ENCODE results near the gene KIF12. TPM values are rescaled to one million over a fixed set of nuclear protein-coding genes. Genes with fewer than 3 reads are reported as not detected.

Gene KIF12
- total and polyA plus RNA-seq, 2 donors (not counting 1 experiment from before 2014, with no cell fraction given): not detected

GRCh38 chr9:114109124-114109523 is 10.0 kb upstream of the KIF12 start:
- DNase-seq (ENCODE audit: low read depth in 2 of 2): no peak

DNA sequence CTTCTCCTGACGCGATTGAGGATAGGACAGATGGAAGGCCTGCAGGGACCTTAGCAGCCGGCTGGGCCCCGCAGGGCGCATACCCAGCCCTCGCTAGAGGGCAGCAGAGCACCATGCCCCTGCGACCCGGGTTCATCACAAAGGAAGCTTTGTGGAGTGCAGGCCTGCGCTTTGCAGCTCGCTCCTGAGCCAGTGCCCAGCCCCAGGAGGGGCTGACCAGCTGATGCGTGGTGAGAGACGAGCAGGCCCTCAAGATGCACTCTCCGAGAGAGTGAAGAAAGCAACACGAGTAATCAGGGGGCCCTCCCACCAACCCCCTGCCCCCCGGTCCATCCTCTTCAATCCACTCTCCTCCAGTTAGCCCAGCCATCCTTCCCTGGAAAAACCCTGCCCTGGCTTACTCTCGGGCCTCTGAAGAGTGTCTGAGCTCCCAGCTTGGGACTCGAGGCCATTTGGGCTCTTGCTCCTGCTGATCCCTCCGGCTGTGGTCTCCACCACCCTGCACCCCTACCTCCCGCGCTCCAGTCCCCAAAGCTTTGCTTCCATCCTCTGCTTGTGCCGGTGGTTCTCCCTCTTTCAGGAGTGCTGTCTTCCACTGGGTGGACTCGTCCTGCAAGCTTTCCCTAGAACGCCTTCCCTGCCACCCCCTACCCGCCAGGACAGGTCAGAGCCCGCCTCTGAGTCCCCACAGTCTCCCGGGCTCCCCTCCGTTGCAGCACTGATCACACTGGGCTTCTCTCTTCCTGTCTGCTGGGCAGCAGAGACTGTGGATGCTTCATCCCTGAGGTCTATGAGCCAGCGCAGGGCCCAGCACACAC is 9.1 kb upstream of the KIF12 start:
- Histone ChIP-seq H3K9me3 (ENCODE audit: control insufficient read depth, insufficient read depth, low read depth, low read length) (no peaks in the 10 kb centered on the region), H2AFZ (ENCODE audit: low read length) (no peak overlapping the region), H3K4me1 (ENCODE audit: control insufficient read depth, extremely low read depth, insufficient read depth, low read length) (peaks cover under 1% of the 10 kb centered on the region), H3K36me3 (ENCODE audit: control insufficient read depth, insufficient read depth, low read length) (no peaks in the 10 kb centered on the region), H4K20me1 (ENCODE audit: control insufficient read depth, extremely low read depth, insufficient read depth, low read length) (no peaks in the 10 kb centered on the region), H3K9ac (ENCODE audit: insufficient read depth, low read length) (no peak overlapping the region), H3K4me2 (ENCODE audit: extremely low read depth, insufficient read depth, low read length) (no peak overlapping the region), H3K27me3 (ENCODE audit: control insufficient read depth, insufficient read depth, low read length) (peaks cover 4% of the 10 kb centered on the region), H3K27ac (ENCODE audit: insufficient read depth, low read length) (no peak overlapping the region), H3K79me2 (ENCODE audit: control insufficient read depth, insufficient read depth, low read length) (no peaks in the 10 kb centered on the region), H3K4me3 (replicated peaks in 1 of 4; ENCODE audit: control extremely low read depth in 1 of 4, insufficient read depth in 1 of 4, low read depth in 3 of 4, low read length in 4 of 4) (no peak overlapping the region)
- peak; percentile 71 to 76 for DNase-seq (ENCODE audit: low read depth in 2 of 2)
- TF ChIP-seq EZH2 (IDR thresholded peaks at IDR 0.05; ENCODE audit: low read length, missing control alignments): no peak
- TF ChIP-seq, protein P1, sequence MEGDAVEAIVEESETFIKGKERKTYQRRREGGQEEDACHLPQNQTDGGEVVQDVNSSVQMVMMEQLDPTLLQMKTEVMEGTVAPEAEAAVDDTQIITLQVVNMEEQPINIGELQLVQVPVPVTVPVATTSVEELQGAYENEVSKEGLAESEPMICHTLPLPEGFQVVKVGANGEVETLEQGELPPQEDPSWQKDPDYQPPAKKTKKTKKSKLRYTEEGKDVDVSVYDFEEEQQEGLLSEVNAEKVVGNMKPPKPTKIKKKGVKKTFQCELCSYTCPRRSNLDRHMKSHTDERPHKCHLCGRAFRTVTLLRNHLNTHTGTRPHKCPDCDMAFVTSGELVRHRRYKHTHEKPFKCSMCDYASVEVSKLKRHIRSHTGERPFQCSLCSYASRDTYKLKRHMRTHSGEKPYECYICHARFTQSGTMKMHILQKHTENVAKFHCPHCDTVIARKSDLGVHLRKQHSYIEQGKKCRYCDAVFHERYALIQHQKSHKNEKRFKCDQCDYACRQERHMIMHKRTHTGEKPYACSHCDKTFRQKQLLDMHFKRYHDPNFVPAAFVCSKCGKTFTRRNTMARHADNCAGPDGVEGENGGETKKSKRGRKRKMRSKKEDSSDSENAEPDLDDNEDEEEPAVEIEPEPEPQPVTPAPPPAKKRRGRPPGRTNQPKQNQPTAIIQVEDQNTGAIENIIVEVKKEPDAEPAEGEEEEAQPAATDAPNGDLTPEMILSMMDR (conservative IDR thresholded peaks at IDR 0.05 in 1 of 2, IDR thresholded peaks at IDR 0.05 in 1 of 2; ENCODE audit: low read depth in 1 of 2, low read length in 2 of 2): peak; percentile 96 to 97

More at GRCh38 chr9:114109124-114109523, 10.0 kb upstream of the KIF12 start:
- Histone ChIP-seq H2AFZ (ENCODE audit: low read length) (no peak overlapping the region), H3K36me3 (ENCODE audit: control insufficient read depth, insufficient read depth, low read length) (no peaks in the 10 kb centered on the region), H3K4me1 (ENCODE audit: control insufficient read depth, extremely low read depth, insufficient read depth, low read length) (peaks cover 2% of the 10 kb centered on the region), H3K9ac (ENCODE audit: insufficient read depth, low read length) (no peak overlapping the region), H3K4me3 (replicated peaks in 1 of 4; ENCODE audit: control extremely low read depth in 1 of 4, insufficient read depth in 1 of 4, low read depth in 3 of 4, low read length in 4 of 4) (no peak overlapping the region), H3K9me3 (ENCODE audit: control insufficient read depth, insufficient read depth, low read depth, low read length) (no peaks in the 10 kb centered on the region), H3K4me2 (ENCODE audit: extremely low read depth, insufficient read depth, low read length) (no peak overlapping the region), H3K79me2 (ENCODE audit: control insufficient read depth, insufficient read depth, low read length) (no peaks in the 10 kb centered on the region), H4K20me1 (ENCODE audit: control insufficient read depth, extremely low read depth, insufficient read depth, low read length) (no peaks in the 10 kb centered on the region), H3K27me3 (ENCODE audit: control insufficient read depth, insufficient read depth, low read length) (peaks cover 5% of the 10 kb centered on the region), H3K27ac (ENCODE audit: insufficient read depth, low read length) (no peak overlapping the region)
- no peak for TF ChIP-seq EZH2 (IDR thresholded peaks at IDR 0.05; ENCODE audit: low read length, missing control alignments)
- TF ChIP-seq, protein P1 (conservative IDR thresholded peaks at IDR 0.05 in 1 of 2, IDR thresholded peaks at IDR 0.05 in 1 of 2; ENCODE audit: low read depth in 1 of 2, low read length in 2 of 2): no peak

- H3K27ac ChIP-seq (ENCODE audit: insufficient read depth, low read length): no peak overlapping the region
- peaks cover 2% of the 10 kb centered on the region for H3K27me3 ChIP-seq (ENCODE audit: control insufficient read depth, insufficient read depth, low read length)
- H2AFZ ChIP-seq (ENCODE audit: low read length): peak overlapping the region; percentile 43
- no peak for DNase-seq (ENCODE audit: low read depth in 2 of 2)
- no peak overlapping the region for H3K4me3 ChIP-seq (replicated peaks in 1 of 4; ENCODE audit: control extremely low read depth in 1 of 4, insufficient read depth in 1 of 4, low read depth in 3 of 4, low read length in 4 of 4)
- H3K9ac ChIP-seq (ENCODE audit: insufficient read depth, low read length): no peak overlapping the region
- TF ChIP-seq EZH2 (IDR thresholded peaks at IDR 0.05; ENCODE audit: low read length, missing control alignments): no peak
- H3K4me2 ChIP-seq (ENCODE audit: extremely low read depth, insufficient read depth, low read length): no peak overlapping the region
- no peaks in the 10 kb centered on the region for H3K79me2 ChIP-seq (ENCODE audit: control insufficient read depth, insufficient read depth, low read length)
- no peaks in the 10 kb centered on the region for H3K9me3 ChIP-seq (ENCODE audit: control insufficient read depth, insufficient read depth, low read depth, low read length)
- no peaks in the 10 kb centered on the region for H3K36me3 ChIP-seq (ENCODE audit: control insufficient read depth, insufficient read depth, low read length)
- H3K4me1 ChIP-seq (ENCODE audit: control insufficient read depth, extremely low read depth, insufficient read depth, low read length): no peaks in the 10 kb centered on the region
- H4K20me1 ChIP-seq (ENCODE audit: control insufficient read depth, extremely low read depth, insufficient read depth, low read length): no peaks in the 10 kb centered on the region
Measured at GRCh38 chr9:114107286-114108001, 8.4 kb upstream of the KIF12 start.

Data from fibroblast of lung (primary cell).